KOPT-K1 (cell line): ENCODE data around the gene GEMIN8.

Source experiments
- H3K27ac ChIP-seq: fragments of 200-600 bp; sonication (generic); 2 replicates; pipeline ENCODE4 v1.5.1; 2016; ENCODE audit warnings: antibody characterized with exemption, mild to moderate bottlenecking, low read depth, low read length; ENCODE audit not compliant: poor library complexity, severe bottlenecking
- H3K36me3 ChIP-seq: fragments of 200-600 bp; sonication (generic); 2 replicates; pipeline ENCODE4 v1.5.1; 2017; ENCODE audit warnings: antibody characterized with exemption, mild to moderate bottlenecking, low read length, moderate library complexity; ENCODE audit not compliant: insufficient read depth
- H3K9me3 ChIP-seq: fragments of 200-600 bp; sonication (generic); 2 replicates; pipeline ENCODE4 v1.5.1; 2017; ENCODE audit warnings: antibody characterized with exemption, low read length, mild to moderate bottlenecking; ENCODE audit not compliant: insufficient read depth, poor library complexity, severe bottlenecking

The GEMIN8 gene

DNA sequence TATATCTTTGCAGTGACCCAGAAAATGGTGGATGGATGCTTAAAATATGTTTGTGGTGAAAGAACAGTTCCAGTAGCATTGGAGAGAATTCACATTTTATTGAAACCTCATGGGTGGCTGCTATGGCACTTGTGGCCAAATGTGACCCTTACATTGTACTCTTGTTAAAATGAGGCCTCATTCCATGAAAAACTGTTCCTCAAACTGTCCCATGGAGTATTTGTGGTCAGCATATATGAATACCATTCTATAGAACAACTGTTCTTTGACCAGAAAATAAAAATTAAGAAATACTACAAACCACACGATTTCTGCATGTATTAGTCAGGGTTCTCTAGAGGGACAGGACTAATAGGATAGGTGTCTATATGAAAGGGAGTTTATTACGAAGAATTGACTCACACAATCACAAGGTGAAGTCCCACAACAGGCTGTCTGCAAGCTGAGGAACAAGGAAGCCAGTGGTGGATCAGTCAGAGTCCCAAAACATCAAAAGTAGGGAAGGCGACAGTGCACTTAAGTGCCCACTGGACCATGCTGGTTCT, 35.1 kb downstream of the GEMIN8 start:
- Histone ChIP-seq H3K9me3 (no peaks in the 10 kb centered on the region), H3K27ac (no peak overlapping the region), H3K36me3 (no peaks in the 10 kb centered on the region)

DNA sequence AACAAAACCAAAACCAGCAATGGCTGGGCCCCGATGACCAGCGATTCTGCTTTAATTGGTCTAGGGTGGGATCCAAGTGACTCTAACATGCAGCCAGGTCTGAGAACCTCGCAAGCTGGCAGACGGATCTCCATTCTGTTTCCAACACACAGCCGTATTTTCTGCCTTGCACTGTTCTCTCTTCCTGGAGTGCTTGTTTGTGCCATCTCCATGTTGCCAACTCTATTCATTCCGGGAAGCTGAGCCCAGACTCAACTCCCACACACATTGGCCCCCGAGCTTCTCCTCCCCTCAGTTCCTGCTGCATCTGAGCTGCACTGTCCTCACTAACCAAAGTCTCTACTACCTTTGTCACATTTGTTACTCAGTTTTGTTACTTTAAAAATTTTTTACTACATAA, 35.6 kb downstream of the GEMIN8 start:
- Histone ChIP-seq H3K27ac (no peak overlapping the region), H3K36me3 (no peaks in the 10 kb centered on the region), H3K9me3 (no peaks in the 10 kb centered on the region)

DNA sequence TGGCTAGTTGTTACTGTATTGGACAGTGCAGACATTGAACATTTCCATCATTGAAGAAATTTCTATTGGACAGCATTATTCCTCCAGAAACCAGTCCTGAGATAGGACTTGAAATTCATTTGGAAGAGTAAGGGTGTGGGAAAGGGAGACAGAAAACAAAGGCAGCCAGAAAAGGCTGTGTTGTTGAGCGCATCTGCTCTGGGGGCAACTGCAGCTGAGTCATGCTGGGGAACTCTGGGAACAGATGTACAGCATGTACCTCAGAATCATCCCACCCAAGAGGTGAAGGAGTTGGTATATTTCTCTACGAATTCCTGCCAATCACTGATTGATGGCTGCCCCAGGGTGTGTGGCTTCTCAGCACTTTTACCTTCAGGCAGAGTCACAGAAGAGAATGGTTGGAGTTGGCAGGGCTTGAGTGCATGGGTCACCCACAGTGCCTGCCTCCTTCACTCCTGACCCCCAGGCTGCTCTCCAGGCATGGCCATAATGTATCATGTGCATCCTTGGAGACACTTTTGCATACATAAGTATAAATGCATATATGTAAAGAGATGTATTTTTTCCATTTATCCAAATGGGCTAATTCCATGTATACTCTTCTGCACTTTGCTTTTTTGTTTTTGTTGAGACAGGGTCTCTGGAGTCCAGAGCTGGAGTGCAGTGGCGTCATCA, 39.4 kb downstream of the GEMIN8 start:
- Histone ChIP-seq H3K27ac (no peak overlapping the region), H3K9me3 (no peaks in the 10 kb centered on the region), H3K36me3 (no peaks in the 10 kb centered on the region)

DNA sequence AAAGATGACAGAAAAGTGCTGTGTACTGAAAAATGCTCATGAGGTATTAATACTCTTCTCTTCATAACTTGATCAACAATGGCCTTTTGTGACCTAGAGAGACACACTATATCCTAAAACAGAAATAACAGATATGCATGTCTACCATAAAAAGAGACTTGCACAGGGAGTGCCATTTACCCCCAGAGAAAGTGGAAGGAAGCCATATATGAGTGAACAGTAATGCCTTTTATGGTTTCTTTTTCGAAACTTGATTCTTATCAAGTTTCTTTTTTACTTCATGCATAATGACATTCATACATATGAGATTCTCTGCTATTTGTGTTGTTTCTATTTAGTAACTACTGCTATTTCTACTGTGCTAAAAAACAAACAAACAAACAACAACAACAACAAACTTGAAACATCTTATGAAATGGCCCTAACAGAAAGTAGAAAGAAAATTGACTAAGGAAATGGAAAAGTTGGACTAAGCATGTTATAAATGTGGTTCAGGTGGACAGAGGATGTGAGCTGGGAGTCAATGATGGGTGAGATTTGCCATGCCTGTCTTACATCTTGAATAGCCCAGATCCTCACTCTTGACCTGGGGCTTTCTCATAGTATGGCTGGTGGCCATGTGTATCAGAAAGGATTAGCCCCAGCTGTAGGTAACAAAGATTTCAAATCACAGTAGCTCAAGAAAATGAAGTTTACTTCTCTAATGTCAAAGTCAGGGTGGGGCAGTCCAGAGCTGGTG, 43.8 kb downstream of the GEMIN8 start:
- Histone ChIP-seq H3K9me3 (no peaks in the 10 kb centered on the region), H3K27ac (no peak overlapping the region), H3K36me3 (no peaks in the 10 kb centered on the region)

DNA sequence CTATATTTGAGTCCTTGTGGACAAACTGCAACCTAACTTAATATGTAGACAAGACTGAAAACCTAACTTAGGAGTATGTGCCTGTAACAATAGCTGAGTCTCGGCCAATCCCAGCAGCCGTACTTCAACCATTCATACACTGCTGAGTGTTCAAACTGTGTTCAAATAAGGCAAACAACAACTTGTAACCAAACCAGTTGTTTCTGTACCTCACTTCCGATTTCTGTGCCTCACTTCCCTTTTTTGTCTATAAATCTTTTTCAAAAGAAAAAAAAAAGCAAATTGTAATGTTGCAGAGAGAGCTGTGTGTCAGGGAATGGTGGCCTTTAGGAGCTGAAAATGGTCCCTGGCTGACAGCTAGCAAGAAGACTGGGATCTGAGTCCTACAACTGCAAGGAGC, 46.0 kb downstream of the GEMIN8 start:
- Histone ChIP-seq H3K36me3 (no peaks in the 10 kb centered on the region), H3K27ac (no peak overlapping the region), H3K9me3 (no peaks in the 10 kb centered on the region)

DNA sequence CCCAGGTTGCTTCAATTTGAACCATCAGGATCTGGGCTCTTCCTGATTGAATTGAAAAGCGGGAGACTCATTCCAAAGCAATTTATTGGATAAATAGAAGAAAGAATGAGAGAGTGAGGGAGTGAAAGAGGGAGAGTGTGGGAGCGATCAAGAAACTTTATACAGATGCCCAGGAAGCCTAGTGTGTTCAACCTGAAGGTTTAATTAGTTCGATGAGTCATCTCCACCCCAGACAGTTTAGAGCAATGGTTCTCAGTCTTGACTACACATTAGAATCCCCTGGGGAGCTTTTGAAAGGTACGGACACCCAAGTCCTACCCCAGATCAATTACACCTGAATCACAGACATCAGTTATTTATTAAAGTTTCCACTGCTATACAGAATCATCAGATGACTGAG, 61.5 kb downstream of the GEMIN8 start:
- Histone ChIP-seq H3K36me3 (no peaks in the 10 kb centered on the region), H3K9me3 (no peaks in the 10 kb centered on the region), H3K27ac (no peak overlapping the region)

DNA sequence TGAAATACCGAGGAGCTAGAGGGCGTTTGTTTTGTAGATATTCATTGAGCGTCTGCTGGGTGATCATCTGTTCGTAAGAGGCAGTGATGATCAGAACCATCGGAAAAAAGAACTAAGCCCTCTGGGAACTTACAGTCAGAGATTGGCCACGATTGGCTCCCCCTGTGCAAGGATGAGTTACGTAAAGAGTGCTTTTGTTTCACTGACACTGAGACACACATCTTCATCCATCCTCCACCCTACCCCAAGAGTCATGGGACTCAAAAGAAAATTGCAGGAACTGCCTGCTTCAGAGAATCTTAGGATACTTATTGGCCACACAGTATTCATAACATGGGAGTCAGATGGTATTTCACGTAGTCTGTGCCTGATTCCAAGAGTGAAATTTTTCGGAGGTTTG, 62.1 kb downstream of the GEMIN8 start:
- Histone ChIP-seq H3K27ac (no peak overlapping the region), H3K9me3 (no peaks in the 10 kb centered on the region), H3K36me3 (no peaks in the 10 kb centered on the region)

DNA sequence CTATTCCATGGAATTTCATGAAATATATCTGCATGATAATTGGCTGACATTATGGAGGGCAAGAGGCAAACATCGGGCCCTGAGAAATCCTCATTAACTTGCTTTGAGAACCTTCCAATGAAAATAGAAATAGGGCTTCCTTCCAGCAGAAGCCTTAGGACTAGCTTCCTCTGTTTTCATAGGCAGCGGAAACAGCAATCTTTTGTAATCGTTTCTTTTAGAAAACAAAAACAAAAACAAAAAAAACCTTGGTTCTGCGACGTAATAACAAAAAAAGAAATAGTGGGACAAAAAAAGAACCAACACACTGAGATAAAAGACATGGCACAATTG, 62.9 kb downstream of the GEMIN8 start:
- H3K36me3 ChIP-seq: no peaks in the 10 kb centered on the region
- H3K9me3 ChIP-seq: no peaks in the 10 kb centered on the region
- H3K27ac ChIP-seq: no peak overlapping the region

DNA sequence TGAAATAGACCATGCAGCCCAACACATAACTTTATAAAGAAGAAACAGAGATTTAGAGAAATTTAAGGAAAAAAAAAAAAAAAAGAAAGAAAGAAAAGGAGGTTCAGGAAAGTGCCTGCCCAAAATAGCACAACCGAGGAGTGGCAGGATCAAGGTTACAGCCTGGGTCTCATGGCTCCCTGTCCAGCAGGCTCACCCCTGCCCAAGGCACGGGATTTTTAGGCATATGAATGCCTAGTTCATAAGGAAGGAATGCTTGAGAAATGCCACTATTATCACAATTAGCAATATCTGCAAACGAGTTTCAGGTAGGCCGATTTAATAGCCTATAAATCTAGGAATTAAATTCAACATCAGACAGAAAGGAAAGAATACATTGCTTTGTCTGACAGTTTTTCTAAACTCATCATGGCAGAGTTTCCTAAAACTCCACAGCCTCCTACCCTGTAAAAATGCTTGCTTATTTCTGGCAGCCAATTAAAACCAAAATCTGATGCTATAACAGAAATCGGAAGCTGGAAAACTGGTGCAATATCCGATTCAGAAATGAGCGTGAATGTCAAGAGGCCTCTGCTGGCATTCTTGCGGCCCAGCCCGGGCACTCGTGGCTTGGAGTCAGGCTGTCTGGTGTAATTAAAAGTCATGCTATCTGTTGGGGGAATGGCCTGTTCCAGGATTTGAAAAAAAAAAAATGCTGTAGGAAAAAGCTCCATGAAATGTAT, 63.5 kb downstream of the GEMIN8 start:
- Histone ChIP-seq H3K9me3 (no peaks in the 10 kb centered on the region), H3K27ac (no peak overlapping the region), H3K36me3 (no peaks in the 10 kb centered on the region)

DNA sequence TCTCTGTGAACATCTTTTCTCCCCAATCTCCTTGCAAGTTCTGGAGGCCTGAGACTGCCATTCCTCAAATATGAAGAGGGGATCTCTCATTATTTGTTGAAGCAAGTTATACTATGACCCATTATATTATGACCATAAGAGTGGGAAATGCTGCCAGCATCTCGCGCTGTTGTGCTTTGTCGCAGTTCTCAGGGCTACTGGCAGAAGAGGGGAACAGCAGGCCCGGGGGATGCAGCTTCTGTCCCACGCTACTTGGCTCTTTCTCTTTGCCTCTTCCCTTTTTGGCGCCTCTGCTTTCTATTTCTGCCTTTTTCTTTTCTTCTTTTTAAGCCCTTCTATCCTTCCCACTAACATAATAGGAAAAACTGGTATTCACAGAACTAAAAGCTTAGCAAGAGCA, 64.2 kb downstream of the GEMIN8 start:
- H3K9me3 ChIP-seq: no peaks in the 10 kb centered on the region

DNA sequence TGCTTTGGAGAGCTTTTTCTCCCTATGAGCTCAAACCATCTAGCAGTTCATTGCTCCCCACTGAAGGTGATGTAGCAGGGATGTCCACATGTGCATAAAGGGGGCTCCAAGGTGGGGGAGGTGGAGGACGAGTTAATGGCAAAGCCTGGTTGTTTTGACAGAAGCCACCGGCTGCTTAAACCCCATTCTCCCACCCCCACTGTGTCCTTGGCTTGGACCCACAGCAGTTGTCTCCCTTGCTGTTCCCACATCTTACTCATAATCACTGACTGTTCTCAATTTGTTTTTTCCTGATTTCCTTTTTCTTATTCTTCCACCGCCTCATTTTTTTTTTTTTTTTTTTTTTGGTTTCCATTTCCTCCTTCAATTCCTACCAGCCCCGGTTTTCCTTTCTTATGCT, 72.7 kb downstream of the GEMIN8 start:
- no peaks in the 10 kb centered on the region for H3K36me3 ChIP-seq
- H3K9me3 ChIP-seq: no peaks in the 10 kb centered on the region
- H3K27ac ChIP-seq: no peak overlapping the region

More for the DNA sequence above, 64.2 kb downstream of the GEMIN8 start:
- H3K27ac ChIP-seq: no peak overlapping the region
- H3K36me3 ChIP-seq: no peaks in the 10 kb centered on the region
